Ishikawa (cell line): ENCODE measurements around the gene HAPLN3.

Source experiments
- CEBPB ChIP-seq: IDR thresholded peaks from 2 replicates; pipeline ENCODE4 v1.6.1; 2012
- CREB1 ChIP-seq: IDR thresholded peaks from 2 replicates; pipeline ENCODE4 v1.6.1; 2012; ENCODE audit warnings: low read depth
- EGR1 ChIP-seq: IDR thresholded peaks from 2 replicates; pipeline ENCODE4 v1.6.1; 2012
- EP300 ChIP-seq: IDR thresholded peaks from 2 replicates; pipeline ENCODE4 v1.6.1; 2012; ENCODE audit warnings: borderline replicate concordance
- FOXM1 ChIP-seq: IDR thresholded peaks from 2 replicates; pipeline ENCODE4 v1.6.1; 2012; ENCODE audit warnings: low read depth, borderline replicate concordance
- NFIC ChIP-seq: IDR thresholded peaks from 2 replicates; pipeline ENCODE4 v1.6.1; 2012
- RAD21 ChIP-seq: IDR thresholded peaks from 2 replicates; pipeline ENCODE4 v1.6.1; 2012; ENCODE audit warnings: low read depth
- REST ChIP-seq: IDR thresholded peaks from 2 replicates; pipeline ENCODE4 v1.6.1; 2012; ENCODE audit warnings: low read depth, mild to moderate bottlenecking
- TAF1 ChIP-seq: IDR thresholded peaks from 2 replicates; pipeline ENCODE4 v1.6.1; 2012; ENCODE audit warnings: low read depth, mild to moderate bottlenecking
- TCF12 ChIP-seq: IDR thresholded peaks from 2 replicates; pipeline ENCODE4 v1.6.1; 2012; ENCODE audit warnings: low read depth
- TEAD4 ChIP-seq: IDR thresholded peaks from 2 replicates; pipeline ENCODE4 v1.6.1; 2012
- USF1 ChIP-seq: IDR thresholded peaks from 2 replicates; pipeline ENCODE4 v1.6.1; 2012
- YY1 ChIP-seq: IDR thresholded peaks from 2 replicates; pipeline ENCODE4 v1.6.1; 2012; ENCODE audit warnings: low read depth
- ZBTB7A ChIP-seq: IDR thresholded peaks from 2 replicates; pipeline ENCODE4 v1.6.1; 2012; ENCODE audit warnings: low read depth
- TF ChIP-seq, protein P1 (sequence below): IDR thresholded peaks from 2 replicates; pipeline ENCODE4 v1.6.1; 2012

Gene HAPLN3

DNA sequence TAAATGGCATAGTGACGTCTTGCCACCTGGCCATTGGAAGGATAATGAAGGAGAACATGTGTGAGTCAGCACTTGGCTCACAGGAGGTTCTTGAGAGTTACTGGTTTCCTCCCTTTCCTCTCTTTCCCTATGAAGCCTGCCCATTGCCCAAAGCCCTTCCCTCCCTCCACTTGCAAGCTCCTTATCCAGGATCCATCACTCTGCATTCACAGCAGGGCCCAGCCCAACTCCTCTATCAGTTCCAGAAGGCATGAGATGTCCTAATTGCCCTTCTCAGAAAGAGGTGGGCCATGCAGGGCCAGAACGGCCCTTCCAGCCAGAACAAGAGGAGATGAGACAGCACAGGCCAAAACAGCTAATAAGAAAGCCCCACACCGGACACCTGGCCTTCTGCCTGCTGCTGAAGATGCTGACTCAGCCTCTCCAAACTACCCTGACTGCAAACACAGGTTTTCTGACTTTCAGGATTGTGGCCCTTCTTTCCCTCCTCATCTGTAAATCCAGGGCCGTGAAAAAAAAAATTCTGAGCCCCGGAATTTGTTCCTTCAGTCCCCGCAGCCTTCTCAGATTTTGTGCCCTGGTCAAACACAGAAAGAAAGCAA is 29.7 kb downstream of the HAPLN3 start:
- TF ChIP-seq CEBPB, result no peak
- TF ChIP-seq YY1, result no peak
- TF ChIP-seq EGR1, result no peak
- TF ChIP-seq FOXM1, result no peak
- no peak for TF ChIP-seq RAD21
- no peak for TF ChIP-seq TAF1
- TF ChIP-seq USF1, result no peak
- TF ChIP-seq REST, result no peak
- no peak for TF ChIP-seq TEAD4
- no peak for TF ChIP-seq NFIC
- no peak for TF ChIP-seq CREB1
- TF ChIP-seq, protein P1, sequence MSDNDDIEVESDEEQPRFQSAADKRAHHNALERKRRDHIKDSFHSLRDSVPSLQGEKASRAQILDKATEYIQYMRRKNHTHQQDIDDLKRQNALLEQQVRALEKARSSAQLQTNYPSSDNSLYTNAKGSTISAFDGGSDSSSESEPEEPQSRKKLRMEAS, result no peak

GRCh38 chr15:88864861-88865497 is 30.4 kb downstream of the HAPLN3 start:
- no peak for TF ChIP-seq TEAD4
- no peak for TF ChIP-seq ZBTB7A
- no peak for TF ChIP-seq TCF12
- no peak for TF ChIP-seq TAF1
- TF ChIP-seq REST, result no peak
- TF ChIP-seq NFIC, result no peak
- TF ChIP-seq CREB1, result no peak

DNA sequence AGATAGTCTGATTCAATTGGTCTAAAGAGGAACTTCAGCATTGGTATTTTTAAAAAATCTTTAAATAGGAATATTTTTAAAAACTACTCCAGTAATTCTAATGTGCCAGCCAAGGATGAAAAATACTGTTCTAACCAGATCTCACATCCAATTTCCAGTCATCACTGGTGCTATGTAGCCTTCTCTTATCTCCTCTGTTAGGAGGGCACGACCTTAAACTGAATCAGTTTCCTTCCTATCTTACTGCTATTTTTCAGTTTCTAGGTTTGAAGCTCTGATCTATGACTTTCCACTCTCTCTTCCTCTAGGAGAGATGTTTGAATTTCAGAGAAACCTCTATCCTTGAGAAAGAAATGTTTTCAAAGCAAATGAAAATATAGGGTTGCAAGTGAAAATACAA is 31.9 kb downstream of the HAPLN3 start:
- TF ChIP-seq TAF1, result no peak

- TF ChIP-seq REST (no peak), CEBPB (no peak), NFIC (no peak), CREB1 (no peak), EP300 (no peak), USF1 (no peak), TCF12 (no peak), ZBTB7A (no peak), YY1 (no peak), RAD21 (no peak), EGR1 (no peak), FOXM1 (no peak), TEAD4 (no peak)
- TF ChIP-seq, protein P1, result no peak
Observed at GRCh38 chr15:88860212-88860611, 35.1 kb downstream of the HAPLN3 start.

- TF ChIP-seq YY1 (no peak), USF1 (no peak), TAF1 (no peak), FOXM1 (no peak), CREB1 (no peak), TCF12 (no peak), TEAD4 (no peak), EP300 (no peak), ZBTB7A (no peak), EGR1 (no peak), REST (no peak), CEBPB (no peak), NFIC (no peak), RAD21 (no peak)
- TF ChIP-seq, protein P1, result no peak
Observed at GRCh38 chr15:88859550-88859949, 35.8 kb downstream of the HAPLN3 start.
